Stimulated activated CD8-positive, alpha-beta memory T cell treated with anti-CD3 and anti-CD28 coated beads, Interleukin-2, amount 100 ng/mL, for 48 hours (primary cell): ENCODE results near the gene ZC3H18.

Experiments used
- DNase-seq, 2 donors: peaks; one replicate each; pipeline ENCODE4 v3.0.0-alpha.2; 2020; ENCODE audit warnings: low read depth in 2 of 2

Gene ZC3H18

DNA sequence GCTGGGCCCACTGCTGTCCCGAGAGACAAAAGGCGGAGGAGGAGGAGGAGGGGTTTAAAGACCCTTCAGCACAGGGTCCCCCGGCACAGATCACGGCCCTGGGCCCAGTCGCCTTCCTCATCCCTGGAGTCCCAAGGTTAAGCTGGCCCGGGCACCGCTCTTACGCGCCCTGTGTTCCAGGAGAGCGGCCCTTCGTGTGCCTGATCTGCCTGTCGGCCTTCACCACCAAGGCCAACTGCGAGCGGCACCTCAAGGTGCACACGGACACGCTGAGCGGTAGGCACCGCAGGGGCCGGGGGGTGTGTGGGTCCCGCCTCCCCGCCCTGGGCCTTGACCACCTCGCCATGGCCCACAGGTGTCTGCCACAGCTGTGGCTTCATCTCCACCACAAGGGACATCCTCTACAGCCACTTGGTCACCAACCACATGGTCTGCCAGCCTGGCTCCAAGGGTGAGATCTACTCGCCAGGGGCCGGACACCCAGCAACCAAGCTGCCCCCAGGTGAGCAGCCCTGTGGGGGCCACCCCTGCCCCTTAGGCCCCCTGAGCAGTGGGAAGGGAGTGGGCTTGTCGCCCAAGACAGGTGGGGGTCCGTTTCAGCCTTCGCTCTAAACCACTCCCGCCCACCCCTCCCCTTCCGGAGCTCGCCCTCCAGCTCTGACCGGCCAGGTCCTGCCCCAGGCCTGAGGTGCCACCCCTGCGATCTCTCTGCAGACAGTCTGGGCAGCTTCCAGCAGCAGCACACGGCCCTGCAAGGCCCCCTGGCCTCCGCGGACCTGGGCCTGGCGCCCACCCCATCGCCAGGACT lies 37.6 kb upstream of the ZC3H18 start:
- no peak for DNase-seq

DNA sequence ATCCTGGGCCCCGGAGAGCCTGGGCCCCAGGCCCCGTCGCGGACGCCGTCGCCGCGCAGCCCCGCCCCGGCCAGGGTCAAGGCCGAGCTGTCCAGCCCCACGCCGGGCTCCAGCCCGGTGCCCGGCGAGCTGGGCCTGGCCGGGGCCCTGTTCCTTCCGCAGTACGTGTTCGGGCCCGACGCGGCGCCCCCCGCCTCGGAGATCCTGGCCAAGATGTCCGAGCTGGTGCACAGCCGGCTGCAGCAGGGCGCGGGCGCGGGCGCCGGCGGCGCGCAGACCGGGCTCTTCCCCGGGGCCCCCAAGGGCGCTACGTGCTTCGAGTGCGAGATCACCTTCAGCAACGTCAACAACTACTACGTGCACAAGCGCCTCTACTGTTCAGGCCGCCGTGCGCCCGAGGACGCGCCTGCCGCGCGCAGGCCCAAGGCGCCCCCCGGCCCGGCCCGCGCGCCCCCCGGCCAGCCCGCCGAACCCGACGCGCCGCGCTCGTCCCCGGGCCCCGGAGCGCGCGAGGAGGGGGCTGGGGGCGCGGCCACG lies 36.8 kb upstream of the ZC3H18 start:
- no peak for DNase-seq

DNA sequence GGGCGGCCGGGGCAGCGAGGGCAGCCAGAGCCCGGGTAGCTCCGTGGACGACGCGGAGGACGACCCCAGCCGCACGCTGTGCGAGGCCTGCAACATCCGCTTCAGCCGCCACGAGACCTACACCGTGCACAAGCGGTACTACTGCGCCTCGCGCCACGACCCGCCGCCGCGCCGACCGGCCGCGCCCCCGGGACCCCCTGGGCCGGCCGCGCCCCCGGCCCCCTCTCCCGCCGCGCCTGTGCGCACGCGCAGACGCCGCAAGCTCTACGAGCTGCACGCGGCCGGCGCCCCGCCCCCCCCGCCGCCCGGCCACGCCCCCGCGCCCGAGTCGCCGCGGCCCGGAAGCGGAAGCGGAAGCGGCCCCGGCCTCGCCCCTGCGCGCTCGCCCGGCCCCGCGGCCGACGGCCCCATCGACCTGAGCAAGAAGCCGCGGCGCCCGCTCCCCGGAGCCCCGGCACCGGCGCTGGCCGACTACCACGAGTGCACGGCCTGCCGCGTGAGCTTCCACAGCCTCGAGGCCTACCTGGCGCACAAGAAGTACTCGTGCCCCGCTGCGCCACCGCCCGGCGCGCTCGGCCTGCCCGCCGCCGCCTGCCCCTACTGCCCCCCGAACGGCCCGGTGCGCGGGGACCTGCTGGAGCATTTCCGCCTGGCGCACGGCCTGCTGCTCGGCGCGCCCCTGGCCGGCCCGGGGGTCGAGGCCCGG lies 36.1 kb upstream of the ZC3H18 start:
- peak; percentile 70 to 74 for DNase-seq

DNA sequence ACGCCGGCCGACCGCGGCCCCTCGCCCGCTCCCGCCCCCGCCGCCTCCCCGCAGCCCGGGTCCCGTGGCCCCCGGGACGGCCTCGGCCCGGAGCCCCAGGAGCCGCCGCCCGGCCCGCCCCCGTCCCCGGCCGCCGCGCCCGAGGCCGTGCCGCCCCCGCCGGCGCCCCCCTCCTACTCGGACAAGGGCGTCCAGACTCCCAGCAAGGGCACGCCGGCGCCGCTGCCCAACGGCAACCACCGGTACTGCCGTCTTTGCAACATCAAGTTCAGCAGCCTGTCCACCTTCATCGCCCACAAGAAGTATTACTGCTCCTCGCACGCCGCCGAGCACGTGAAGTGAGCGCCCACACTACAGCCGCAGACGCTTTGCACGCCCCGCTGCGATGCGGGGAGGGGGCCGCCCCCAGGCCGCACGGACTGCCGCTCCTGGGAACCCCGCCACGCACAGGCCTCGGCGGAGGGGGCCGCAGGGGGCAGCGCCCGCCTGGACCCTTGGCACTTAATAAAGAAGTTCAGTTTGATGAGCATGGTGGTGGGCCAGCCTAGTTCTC lies 35.5 kb upstream of the ZC3H18 start:
- DNase-seq, result peak; percentile 13 to 21

DNA sequence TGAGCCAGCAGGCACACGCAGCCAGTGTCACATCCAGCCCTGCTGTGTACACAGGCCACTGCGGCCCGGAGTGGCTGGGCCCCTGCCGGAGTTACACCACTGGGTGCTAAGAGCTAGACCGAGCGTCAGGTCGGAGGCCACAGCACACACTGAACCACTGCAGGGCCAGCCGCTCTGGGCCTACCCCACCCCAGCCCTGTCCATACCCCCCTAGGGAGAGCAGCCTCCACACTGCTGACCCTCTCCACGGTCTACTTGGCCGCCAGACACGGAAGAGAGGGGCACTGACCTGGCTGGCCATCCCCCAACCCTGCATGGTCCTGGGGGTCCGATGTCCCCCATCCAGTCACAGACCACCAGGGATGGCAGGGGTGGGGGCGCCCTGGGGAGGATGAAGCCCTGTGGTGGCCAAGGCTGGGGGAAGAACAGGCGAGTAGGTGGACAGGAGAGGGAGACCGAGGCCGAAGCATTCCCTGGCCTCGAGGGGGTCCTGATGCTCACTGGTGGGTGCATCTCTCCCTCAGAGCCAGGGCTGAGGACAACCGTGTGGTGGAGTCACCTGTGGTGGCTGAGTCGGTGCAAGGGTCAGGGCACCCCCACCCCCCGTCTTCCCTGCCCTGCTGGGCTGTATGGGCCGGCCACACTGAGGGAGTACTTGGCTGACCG lies 34.9 kb upstream of the ZC3H18 start:
- DNase-seq, result no peak

DNA sequence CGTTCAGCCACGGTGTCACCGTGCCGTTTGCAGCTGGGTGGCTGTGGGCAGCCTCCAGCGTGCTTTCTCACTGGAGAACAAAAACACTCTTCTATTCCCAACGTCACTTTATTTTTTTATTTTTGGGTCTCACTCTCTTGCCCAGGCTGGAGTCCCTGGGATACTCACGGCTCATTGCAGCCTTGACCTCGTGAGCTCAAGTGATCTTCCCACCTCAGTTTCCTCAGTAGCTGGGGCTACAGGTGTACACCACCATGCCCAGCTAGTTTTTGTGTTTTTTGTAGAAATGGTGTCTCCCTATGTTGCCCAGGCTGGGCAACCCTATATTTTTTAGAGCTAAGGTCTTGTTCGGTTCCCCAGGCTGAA lies 34.4 kb upstream of the ZC3H18 start:
- no peak for DNase-seq

DNA sequence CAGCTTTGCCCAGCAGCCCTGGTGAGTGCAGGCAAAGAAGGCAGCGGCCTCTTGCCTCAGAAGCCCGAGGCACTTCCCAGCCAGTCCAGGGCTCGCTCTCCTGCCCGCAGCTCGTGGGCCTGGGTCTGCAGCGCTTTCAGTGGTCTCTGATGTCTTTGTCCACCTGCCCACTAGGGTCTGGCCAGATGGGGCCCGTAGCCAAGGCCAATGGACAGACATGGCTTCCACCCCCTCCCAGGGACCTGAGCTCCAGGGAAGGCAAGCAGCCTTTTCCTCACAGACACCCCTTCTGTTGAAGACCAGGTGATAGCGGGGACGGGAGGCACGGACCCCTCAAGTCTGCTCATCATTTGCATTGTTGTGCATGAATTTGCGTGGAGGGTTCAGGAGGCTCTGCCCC lies 33.7 kb upstream of the ZC3H18 start:
- no peak for DNase-seq

DNA sequence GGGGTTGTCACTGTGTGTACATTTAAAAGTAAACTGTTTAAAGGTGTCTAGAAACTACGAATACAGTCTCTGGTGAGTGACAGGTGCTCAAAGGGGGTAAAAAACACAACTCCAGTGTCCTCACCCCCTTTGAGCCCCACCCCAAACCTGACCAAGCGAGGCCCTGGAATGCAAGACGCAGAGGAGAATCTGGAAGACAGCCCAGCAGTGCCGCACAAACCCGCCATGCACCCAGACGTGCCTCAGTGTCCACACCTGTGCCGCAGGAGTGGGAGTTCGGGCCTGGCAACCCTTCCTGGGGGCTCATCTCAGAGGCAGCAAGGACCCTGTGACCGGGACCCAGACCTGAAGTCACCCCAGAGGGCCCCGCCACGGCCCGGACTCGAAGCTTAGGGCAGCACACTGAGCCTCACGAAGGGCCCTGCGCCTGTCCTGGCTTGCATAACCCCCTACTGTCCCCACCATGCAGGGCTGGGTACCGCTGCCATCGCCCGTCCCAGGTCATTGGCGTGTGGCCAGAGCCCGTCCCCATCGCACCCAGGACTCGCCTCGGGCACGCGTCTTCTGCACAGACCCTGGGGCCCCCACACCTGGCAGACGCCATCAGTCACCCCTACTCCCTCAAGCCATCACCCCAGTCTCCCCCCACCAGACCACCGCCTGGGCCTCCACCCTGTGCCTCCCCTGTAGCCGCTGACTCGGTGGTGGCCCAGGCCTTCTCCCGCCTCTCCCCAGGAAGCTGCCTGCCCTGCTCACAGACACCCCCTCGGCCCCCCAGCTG lies 33.0 kb upstream of the ZC3H18 start:
- no peak for DNase-seq

DNA sequence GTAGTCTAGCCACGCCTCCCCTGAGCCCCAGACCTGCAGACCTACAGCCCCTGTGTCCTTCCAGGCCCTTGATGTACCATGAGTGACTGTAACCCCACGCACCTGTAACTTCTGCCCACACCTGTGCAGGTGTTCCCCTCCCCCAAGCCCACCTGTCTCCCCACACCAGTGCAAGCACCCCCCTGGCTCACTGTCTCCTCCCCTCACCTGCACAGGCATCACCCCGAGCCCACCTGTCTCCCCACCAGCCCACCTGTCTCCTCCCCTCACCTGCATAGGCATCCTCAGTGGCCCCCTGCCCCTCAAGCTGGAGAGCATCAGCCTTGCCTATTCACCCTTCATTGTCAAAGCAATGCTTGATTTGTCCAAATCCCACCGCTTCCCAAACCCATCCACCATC lies 32.3 kb upstream of the ZC3H18 start:
- no peak for DNase-seq

DNA sequence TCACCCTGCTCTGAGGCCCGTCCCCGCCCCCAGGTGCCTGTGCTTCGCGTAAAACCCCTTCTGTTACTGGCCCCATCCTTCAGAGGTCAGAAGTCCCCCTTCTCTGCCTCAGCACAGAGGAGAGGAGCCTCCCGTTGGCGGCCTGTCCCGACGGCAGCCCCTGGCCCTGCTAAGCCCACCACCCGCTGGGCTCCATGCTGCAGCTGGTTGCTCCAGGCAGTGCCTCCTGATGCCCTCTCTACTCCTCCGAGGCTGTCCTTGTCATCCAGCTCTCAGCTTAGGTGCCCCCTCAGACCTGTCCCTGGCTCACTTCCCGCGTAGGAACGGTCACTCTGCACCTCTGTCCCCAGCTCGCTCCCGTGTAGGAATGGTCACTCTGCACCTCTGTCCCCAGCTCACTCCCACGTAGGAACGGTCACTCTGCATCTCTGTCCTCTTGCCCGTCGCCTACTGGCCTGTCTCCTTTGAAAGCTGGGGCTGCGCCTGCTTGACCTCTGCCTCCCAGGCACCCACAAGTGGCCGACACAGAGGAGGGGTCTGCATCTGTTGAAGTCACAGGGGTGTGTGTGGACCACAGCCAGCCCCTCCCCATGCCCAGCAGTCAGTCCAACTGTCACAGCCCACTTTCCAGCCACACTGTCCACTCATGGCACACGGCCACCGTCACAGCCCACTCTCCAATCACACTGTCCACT lies 31.7 kb upstream of the ZC3H18 start:
- no peak for DNase-seq

DNA sequence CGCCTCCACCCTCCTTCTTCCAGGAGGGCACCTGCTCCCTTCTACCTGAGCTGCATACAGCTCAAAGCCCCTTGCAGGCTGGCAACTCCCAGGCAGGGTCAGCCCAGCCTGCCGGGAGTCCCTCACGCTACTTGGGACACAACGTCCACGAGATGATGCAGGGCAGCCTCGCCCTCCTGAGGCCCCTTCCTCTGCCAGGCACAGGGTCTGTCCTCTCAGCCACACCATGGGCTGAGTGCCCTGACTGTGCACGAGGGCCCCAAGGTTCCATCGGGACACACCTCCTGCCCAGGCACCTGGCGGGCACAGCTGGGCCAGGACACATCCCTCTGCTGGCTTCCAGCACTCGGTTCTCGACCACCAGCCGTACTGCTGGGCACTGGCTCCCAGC lies 30.9 kb upstream of the ZC3H18 start:
- no peak for DNase-seq

DNA sequence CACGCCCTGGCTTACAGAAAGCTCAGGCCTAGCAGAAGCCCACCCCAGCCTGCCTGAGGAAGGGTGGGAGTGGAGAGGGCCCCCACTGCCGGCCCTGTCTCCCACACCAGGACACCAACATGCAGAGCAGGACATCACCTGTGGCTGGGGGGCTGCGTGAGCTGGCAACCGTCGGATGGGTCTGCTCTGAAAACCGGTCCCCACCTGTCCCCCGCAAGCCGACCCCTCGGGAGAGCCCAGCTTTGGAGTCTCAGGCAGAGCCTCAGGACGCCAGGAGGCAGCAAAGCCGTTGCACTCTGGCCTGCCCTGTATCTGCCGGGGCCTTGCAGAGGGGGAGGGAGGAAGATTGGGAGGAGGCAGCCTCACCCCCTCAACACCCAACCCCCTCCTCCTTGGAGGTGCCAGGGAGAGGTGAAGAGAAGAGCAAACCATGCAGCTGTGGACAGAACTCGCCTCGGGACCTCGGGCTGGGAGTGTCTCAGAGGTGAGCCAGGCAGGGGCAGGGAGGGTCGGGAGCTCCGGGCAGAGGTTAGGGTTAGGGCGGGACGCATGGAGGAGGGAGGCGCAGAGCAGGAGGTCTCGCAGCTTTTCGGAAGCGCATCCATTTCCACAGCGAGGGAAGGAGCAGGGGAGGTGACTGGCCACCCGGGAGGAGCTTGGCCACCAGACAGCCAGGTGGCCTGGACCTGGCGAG lies 30.4 kb upstream of the ZC3H18 start:
- DNase-seq, result no peak

DNA sequence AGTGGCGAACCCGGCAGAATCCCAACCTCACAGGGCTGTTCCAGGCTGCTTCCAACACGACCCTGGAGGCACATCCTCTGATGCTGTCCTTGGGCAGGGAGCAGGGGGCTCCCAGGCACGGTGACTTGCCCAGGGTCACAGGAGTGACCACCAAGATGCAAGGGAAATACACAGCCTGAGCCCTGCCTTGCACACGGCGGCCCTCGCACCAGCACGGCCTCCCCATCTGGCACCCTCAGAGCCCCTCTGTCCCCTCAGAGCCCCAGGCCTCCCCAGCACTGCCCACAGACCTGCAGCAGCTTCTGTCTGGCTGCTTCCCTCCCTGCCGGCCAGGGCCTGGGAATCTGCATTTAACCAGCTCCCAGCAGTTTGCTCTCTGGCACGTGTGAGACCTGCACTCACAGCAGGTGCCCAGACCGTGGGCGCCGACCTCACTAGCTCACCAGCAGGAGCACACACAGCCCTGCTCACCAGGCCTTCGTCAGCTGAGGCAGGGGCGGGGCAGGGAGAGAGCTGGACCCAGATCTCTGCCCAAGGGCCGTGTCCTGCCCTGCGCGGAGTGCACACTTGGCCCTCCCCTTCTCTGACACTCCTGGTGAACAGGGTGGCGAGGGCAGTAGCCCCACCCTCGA lies 29.7 kb upstream of the ZC3H18 start:
- no peak for DNase-seq

DNA sequence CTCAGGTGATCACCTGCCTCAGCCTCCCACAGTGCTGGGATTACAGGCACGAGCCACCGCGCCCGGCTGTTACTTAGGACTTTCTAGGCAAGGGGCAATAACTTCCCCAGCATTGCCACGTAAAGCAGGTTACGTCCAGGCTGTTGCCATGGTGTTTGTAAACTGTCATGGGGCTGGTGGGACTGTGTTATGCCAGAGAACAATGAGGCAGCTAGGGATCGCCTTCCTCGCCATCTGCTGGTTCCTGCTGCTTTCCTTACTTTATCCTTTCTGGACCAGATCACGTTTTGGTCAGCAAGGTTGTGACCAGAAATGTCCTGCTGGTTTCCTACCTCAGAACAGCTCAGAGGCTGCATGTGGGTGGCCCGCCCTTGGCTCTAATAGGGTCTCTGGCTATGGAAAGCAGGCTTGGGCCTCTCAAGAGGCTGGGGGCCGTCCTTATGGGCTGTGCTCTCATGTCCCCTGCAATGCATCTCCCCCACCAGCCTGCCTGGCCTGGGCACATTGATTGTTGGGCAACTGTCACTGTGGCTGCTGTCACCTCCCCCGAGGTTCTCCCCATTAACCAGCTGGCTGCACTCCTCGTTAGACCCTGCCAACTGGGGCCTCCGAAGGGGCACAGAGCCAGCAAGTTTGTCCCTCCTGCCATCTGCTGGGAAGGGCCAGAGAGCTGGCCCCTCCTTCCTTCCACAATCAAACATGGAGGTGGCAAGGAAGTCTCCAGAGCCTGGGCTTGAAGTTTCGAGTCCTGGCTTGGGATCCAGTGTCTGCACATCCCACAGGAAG lies 28.2 kb upstream of the ZC3H18 start:
- no peak for DNase-seq

DNA sequence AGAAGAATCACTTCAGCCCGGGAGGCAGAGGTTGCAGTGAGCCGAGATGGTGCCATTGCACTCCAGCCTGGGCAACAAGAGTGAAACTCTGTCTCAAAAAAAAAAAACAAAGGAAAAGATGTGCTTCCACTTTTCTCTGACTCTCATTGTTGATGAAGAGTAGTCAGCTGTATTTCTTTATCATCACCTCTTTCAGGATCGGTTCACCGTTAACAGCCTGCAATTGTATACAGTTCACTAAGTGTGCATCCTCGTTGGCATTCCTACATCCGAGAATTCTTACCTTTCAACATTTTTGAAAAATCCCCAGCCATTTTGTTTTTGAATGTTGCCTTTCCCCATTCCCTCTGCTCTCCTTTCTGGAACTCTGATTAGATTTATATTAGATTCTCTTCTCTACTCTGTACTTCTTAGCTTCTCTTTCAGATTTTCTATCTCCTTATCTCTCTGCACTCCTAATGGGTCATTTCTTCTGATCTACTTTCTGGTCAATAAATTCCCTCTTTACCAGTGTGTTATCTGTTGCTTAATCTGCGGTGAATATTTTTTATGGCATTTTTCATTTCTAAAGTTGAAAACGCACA lies 26.9 kb upstream of the ZC3H18 start:
- DNase-seq, result no peak

DNA sequence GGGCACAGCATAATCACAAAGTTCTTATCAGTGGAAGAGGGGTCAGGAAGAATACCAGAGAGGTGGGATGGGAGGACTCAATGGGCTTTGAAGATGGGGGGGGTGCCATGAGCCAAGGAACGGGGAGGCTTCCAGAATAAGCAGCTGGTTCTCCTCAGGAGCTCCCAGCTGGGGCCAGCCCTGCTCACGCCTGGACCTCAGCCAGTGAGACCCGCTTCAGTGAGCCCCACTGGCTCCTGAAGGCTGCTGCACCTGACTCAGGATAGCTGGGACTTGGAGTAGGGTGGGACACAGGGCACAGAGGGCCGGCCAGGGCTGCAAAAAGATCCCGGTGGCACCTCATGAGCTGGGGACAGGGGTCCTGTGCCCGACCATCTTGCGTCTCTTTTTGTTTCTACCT lies 24.4 kb upstream of the ZC3H18 start:
- DNase-seq, result no peak

DNA sequence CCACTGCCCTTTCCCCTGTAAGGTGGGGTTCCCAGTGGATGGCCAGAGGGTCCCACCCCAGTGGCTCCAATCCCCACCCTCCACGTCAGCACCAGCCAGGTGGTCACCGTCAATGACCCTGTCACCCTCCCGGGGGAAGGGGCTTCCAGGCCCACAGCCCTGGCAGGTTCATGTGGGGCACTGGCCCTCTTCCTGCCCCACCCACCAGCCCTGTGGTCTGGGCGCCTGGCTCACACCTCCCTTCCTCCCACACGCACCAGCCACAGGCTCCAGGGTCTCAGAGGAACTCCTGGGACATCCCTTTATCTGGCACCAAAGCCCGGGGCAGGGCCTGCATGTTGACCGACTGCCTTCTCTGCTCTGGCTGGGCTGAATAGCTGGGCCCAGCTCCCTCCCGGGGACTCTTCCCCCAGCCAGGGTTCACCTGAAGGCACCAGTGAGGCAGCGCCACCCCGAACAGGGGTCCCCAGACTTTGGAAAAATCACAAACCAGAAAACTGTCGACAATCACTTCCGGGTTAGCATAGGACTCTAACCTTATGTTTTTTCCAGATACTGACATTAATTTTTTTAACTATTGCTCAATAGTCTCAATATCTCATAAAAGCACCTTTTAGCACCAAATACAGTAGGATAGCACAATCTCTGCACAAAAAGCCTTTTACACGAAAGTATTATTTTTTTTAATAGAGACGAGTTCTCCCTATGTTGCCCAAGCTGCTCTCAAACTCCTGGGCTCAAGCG lies 21.9 kb upstream of the ZC3H18 start:
- no peak for DNase-seq

DNA sequence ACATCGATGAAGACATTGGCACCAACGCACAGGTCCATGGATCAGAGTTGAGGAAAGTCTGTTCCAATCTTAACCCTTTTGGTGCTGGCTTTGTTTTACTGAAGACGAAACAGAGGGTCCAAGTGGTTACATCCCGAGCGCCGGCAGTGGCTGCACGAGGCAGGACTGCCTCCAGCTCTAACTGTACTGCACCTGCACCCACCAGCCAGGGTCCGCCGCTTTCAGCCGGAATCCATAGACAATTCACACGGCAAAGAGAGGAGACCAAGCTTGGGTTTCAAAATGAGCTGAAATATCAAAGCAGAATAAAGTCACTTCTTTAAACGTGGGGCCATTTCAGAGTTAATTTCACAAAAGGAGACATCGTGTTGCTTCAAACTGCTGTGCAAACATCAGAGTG lies 21.2 kb upstream of the ZC3H18 start:
- DNase-seq, result no peak
